K562 (cell line): ENCODE measurements around the gene CLEC4D. TPM values are rescaled to one million over a fixed set of nuclear protein-coding genes. Genes with fewer than 3 reads are reported as not detected.

Source experiments
- ATAC-seq: fragments of 200-7000 bp; cut with Tn5 transposase; 3 replicates; pipeline ENCODE4 v1.9.1; 2020; ENCODE audit warnings: moderate library complexity
- BruUV-seq: library from RNA; stranded (reverse); fragments of 400-500 nt; replicated peaks from 2 replicates; lab custom pipeline; 2021; lab: Mats Ljungman, UMichigan
- CTCF ChIA-PET: fragments of 300-600 bp; formaldehyde crosslinking; extraction: SDS; loops from one replicate; lab custom pipeline; 2021; ENCODE audit warnings: low intra/inter-chr PET ratio; lab: Yijun Ruan, JAX
- POLR2A ChIA-PET: fragments of 300-600, 350-650 bp; sonication (Branson Sonifier 250); formaldehyde crosslinking; extraction: SDS; loops from one replicate; lab custom pipeline; 2021; ENCODE audit warnings: antibody characterized with exemption, inconsistent platforms; lab: Yijun Ruan, JAX
- DNase-seq, 4 experiments: peaks; one replicate each; pipeline versions ENCODE4 v3.0.0 to v3.0.0-alpha.2; 2011 to 2018; ENCODE audit warnings: low spot score in 3 of 4, mixed read lengths in 3 of 4; ENCODE audit errors: extremely low read depth in 1 of 4
- FAIRE-seq: peaks from 2 replicates; lab custom pipeline; 2011; peaks lifted over from hg19 to GRCh38; lab: Jason Lieb, UNC
- H2AFZ ChIP-seq: 2 replicates; pipeline ENCODE4 v1.6.0; 2011; ENCODE audit warnings: low read depth, low read length, control low read depth, inconsistent platforms
- H3K27ac ChIP-seq: fragments of 200-600 bp; 3 replicates; pipeline ENCODE4 v1.8.0; 2011; ENCODE audit warnings: low read depth, mild to moderate bottlenecking, control low read depth, inconsistent platforms, low read length, moderate library complexity, mixed read lengths; ENCODE audit errors: extremely low read depth
- H3K27me3 ChIP-seq, 2 experiments: fragments of 300-600 bp in 1 of 2; 2 replicates in 1 of 2; 3 replicates in 1 of 2; pipeline versions ENCODE4 v1.6.0 to v1.8.0; 2011; ENCODE audit warnings: inconsistent platforms in 2 of 2, low read length in 2 of 2, mild to moderate bottlenecking in 1 of 2, mixed read lengths in 1 of 2, moderate library complexity in 1 of 2; ENCODE audit not compliant: control insufficient read depth in 2 of 2, insufficient read depth in 2 of 2
- H3K36me3 ChIP-seq: fragments of 300-600 bp; 3 replicates; pipeline ENCODE4 v1.8.0; 2011; ENCODE audit warnings: mild to moderate bottlenecking, low read length, inconsistent platforms; ENCODE audit not compliant: control insufficient read depth, insufficient read depth
- H3K4me1 ChIP-seq, 2 experiments: fragments of 200-600 bp in 1 of 2; replicated peaks in 1 of 2; 2 replicates in 1 of 2; 3 replicates in 1 of 2; pipeline versions ENCODE4 v1.5.1 to v1.8.0; 2011; ENCODE audit warnings: inconsistent platforms in 2 of 2, low read length in 2 of 2, mild to moderate bottlenecking in 1 of 2, mixed read lengths in 1 of 2, moderate library complexity in 1 of 2; ENCODE audit not compliant: control insufficient read depth in 2 of 2, insufficient read depth in 2 of 2
- H3K4me2 ChIP-seq: 2 replicates; pipeline ENCODE4 v1.6.1; 2011; ENCODE audit warnings: low read length, control low read depth, inconsistent platforms, mixed read lengths; ENCODE audit not compliant: insufficient read depth
- H3K4me3 ChIP-seq: fragments of 200-600 bp; sonication (generic), shearing (Covaris generic); 2 replicates; pipeline ENCODE4 v1.5.1; 2016; ENCODE audit warnings: control low read depth, inconsistent platforms
- H3K79me2 ChIP-seq: fragments of 200-600 bp; 3 replicates; pipeline ENCODE4 v1.8.0; 2011; ENCODE audit warnings: low read length, inconsistent platforms; ENCODE audit not compliant: control insufficient read depth, insufficient read depth
- H3K9ac ChIP-seq, 2 experiments: 2 replicates each; pipeline versions ENCODE4 v1.6.0 to v1.6.1; 2011; ENCODE audit warnings: low read depth in 2 of 2, low read length in 2 of 2, control low read depth in 1 of 2, inconsistent platforms in 1 of 2, mild to moderate bottlenecking in 1 of 2, mixed read lengths in 1 of 2; ENCODE audit not compliant: insufficient read depth in 1 of 2
- H3K9me1 ChIP-seq: one replicate; pipeline ENCODE4 v1.6.0; 2011; ENCODE audit warnings: inconsistent platforms, mild to moderate bottlenecking, low read length, moderate library complexity; ENCODE audit not compliant: control insufficient read depth, insufficient read depth
- H3K9me3 ChIP-seq: replicated peaks from 2 replicates; pipeline ENCODE4 v1.5.1; 2011; ENCODE audit warnings: low read depth, low read length, inconsistent platforms; ENCODE audit not compliant: control insufficient read depth, insufficient read depth
- H4K20me1 ChIP-seq: replicated peaks from 2 replicates; pipeline ENCODE4 v1.6.1; 2011; ENCODE audit warnings: low read length, inconsistent platforms, mixed read lengths; ENCODE audit not compliant: control insufficient read depth, insufficient read depth
- ETV6 ChIP-seq, 3 experiments: fragments of 150-350 bp in 1 of 3; sonication (generic) in 1 of 3; formaldehyde crosslinking in 1 of 3; IDR thresholded peaks; 2 replicates each; pipeline versions ENCODE4 v1.6.1 to v1.8.0; 2014 to 2022; ENCODE audit warnings: borderline replicate concordance in 2 of 3, low read depth in 2 of 3, antibody characterized with exemption in 1 of 3, low read length in 1 of 3, mild to moderate bottlenecking in 1 of 3, missing genetic modification reagents in 1 of 3
- JUN ChIP-seq, 2 experiments: sonication (generic) in 1 of 2; formaldehyde crosslinking in 1 of 2; IDR thresholded peaks; 2 replicates each; pipeline versions ENCODE4 v1.6.1 to v1.8.0; 2012 to 2022; ENCODE audit warnings: borderline replicate concordance in 2 of 2, mild to moderate bottlenecking in 2 of 2, improper control_type of control experiment in 1 of 2, low read depth in 1 of 2, low read length in 1 of 2, missing genetic modification reagents in 1 of 2
- SPI1 ChIP-seq: IDR thresholded peaks from 2 replicates; pipeline ENCODE4 v1.6.1; 2011; ENCODE audit warnings: low read depth, low read length, control low read depth, borderline replicate concordance
- TEAD4 ChIP-seq, 2 experiments: sonication (generic) in 1 of 2; formaldehyde crosslinking in 1 of 2; IDR thresholded peaks; 2 replicates each; pipeline versions ENCODE4 v1.6.1 to v1.8.0; 2012 to 2022; ENCODE audit warnings: borderline replicate concordance in 1 of 2, inconsistent platforms in 1 of 2, low read length in 1 of 2, mild to moderate bottlenecking in 1 of 2, missing genetic modification reagents in 1 of 2
- ZNF212 ChIP-seq: fragments of 450-650 bp; formaldehyde crosslinking; IDR thresholded peaks from 2 replicates; pipeline ENCODE4 v1.4.0; 2020; ENCODE audit warnings: mild to moderate bottlenecking
- WGBS: fragments of 100-300 bp; shearing (Covaris generic); methylation state at CpG from one replicate; pipeline ENCODE4 v1.1.6; 2016; ENCODE audit warnings: low coverage, mixed read lengths; ENCODE audit not compliant: insufficient coverage; ENCODE audit errors: missing lambda C conversion rate; 5-methylcytosine and 5-hydroxymethylcytosine counted together
- in situ Hi-C: fragments of 300-500 bp; cut with MboI; formaldehyde crosslinking; loops from 4 replicates; pipeline ENCODE4 v1.15.0; 2018; ENCODE audit warnings: inconsistent platforms, mixed read lengths
- intact Hi-C: fragments of 100-400 bp; cut with micrococcal nuclease; formaldehyde crosslinking; loops from 2 replicates; pipeline ENCODE4 v1.14.2; 2022
- polyA plus RNA-seq, 8 experiments: library from polyadenylated mRNA; depleted of rRNA in 4 of 8; stranded (reverse) in 5 of 8; unstranded in 3 of 8; fragments of >200 nt; fragmentation: Nextera tagmentation in 2 of 8; fragmentation: Illumina TruSeq in 1 of 8; extraction: Ambion mirVana in 2 of 8; extraction: Trizol in 1 of 8; gene quantifications; 2 replicates each; pipeline versions ENCODE4 v1.2.1 to v1.2.3, GENCODE V29; 2011 to 2014; ENCODE audit warnings: inconsistent platforms in 1 of 8, missing spikeins in 1 of 8
- total RNA-seq, 7 experiments: library from RNA; depleted of rRNA in 6 of 7; stranded (reverse); fragments of >200 nt in 6 of 7; fragmentation: Illumina TruSeq in 2 of 7; extraction: Trizol in 2 of 7; gene quantifications; 2 replicates each; pipeline versions ENCODE4 v1.2.1 to v1.2.3, GENCODE V29; 2011 to 2021; ENCODE audit warnings: low replicate concordance in 1 of 7
- TF ChIP-seq, protein P1 (sequence below): fragments of 250-450 bp; sonication (Bioruptor Pico); IDR thresholded peaks from 2 replicates; pipeline ENCODE4 v1.8.0; 2021; ENCODE audit warnings: moderate library complexity, mild to moderate bottlenecking, inconsistent platforms

CLEC4D gene
- total and polyA plus RNA-seq, 9 of the 15 experiments (the other 6 are each of a cell fraction or from before 2014, with no cell fraction given), result not detected

DNA sequence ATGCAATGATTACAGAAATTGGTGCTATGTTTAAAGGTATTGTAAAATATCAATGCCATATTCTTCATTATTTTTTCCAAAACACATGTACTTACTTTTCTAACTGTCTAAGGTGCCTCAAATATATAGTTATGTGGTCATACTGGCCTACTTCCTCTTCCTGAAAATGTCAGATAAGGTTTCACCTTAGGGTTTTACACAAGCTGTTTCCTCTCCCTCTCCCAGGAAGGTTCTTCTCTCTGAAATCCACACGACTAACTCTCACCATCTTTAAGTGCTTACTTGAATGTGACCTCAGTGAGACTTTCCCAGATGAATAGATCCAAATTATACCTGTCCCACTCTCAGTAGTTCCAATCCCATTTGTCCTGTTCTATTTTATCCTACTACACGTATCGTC is 11.6 kb upstream of the CLEC4D start:
- Histone ChIP-seq H3K9me1 (no peaks in the 10 kb centered on the region), H3K36me3 (no peaks in the 10 kb centered on the region), H3K9ac (no peak overlapping the region), H3K79me2 (no peaks in the 10 kb centered on the region), H3K9me3 (no peaks in the 10 kb centered on the region), H2AFZ (peak overlapping the region; percentile 45; the same call in 1 of the 2 replicates), H3K4me2 (no peak overlapping the region), H3K4me1 (no peaks in the 10 kb centered on the region), H4K20me1 (no peaks in the 10 kb centered on the region), H3K27ac (no peak overlapping the region), H3K27me3 (no peaks in the 10 kb centered on the region), H3K4me3 (no peak overlapping the region)
- FAIRE-seq, result no peak
- ChIA-PET POLR2A (no interaction called here), CTCF (no interaction called here)
- TF ChIP-seq, protein P1, sequence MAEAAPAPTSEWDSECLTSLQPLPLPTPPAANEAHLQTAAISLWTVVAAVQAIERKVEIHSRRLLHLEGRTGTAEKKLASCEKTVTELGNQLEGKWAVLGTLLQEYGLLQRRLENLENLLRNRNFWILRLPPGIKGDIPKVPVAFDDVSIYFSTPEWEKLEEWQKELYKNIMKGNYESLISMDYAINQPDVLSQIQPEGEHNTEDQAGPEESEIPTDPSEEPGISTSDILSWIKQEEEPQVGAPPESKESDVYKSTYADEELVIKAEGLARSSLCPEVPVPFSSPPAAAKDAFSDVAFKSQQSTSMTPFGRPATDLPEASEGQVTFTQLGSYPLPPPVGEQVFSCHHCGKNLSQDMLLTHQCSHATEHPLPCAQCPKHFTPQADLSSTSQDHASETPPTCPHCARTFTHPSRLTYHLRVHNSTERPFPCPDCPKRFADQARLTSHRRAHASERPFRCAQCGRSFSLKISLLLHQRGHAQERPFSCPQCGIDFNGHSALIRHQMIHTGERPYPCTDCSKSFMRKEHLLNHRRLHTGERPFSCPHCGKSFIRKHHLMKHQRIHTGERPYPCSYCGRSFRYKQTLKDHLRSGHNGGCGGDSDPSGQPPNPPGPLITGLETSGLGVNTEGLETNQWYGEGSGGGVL (CRISPR knock-in tag), result no peak
- peak in 1 of 2 experiments; percentile 66; a peak in 1 of 4 replicates for TF ChIP-seq ETV6 (IDR thresholded peaks at IDR 0.05; ENCODE audit: borderline replicate concordance in 1 of 2, low read depth in 2 of 2, low read length in 1 of 2)
- TF ChIP-seq ETV6 (CRISPR knock-in tag; IDR thresholded peaks at IDR 0.05; ENCODE audit: borderline replicate concordance), result no peak
- TF ChIP-seq SPI1, result peak; percentile 48; the same call in 1 of the 2 replicates
- no peak for TF ChIP-seq JUN (IDR thresholded peaks at IDR 0.05; ENCODE audit: borderline replicate concordance, low read depth, low read length)
- no peak for TF ChIP-seq JUN (CRISPR knock-in tag; IDR thresholded peaks at IDR 0.05; ENCODE audit: borderline replicate concordance)
- peak; percentile 40; the same call in 1 of the 2 replicates for TF ChIP-seq TEAD4 (IDR thresholded peaks at IDR 0.05; ENCODE audit: low read length)
- no peak for TF ChIP-seq TEAD4 (CRISPR knock-in tag; IDR thresholded peaks at IDR 0.05; ENCODE audit: borderline replicate concordance)
- TF ChIP-seq ZNF212 (CRISPR knock-in tag), result no peak
- in situ Hi-C loops, result no loop called here
- no peak for ATAC-seq
- BruUV-seq, result no TSS peak
- DNase-seq, result peak in 1 of 4 experiments; percentile 4
- 14% methylated on average over 3 of the region's 3 CpGs for WGBS
- intact Hi-C loops, result no loop called here
